GM12801 (cell line): ENCODE measurements around the gene HS3ST3A1.

Experiments used
- CTCF ChIP-seq: IDR thresholded peaks from one replicate; pipeline ENCODE4 v1.5.1; 2011; ENCODE audit warnings: control low read depth; ENCODE audit not compliant: insufficient read length; ENCODE audit errors: extremely low read depth

Gene HS3ST3A1

GRCh38 chr17:13557077-13557476 is 44.7 kb downstream of the HS3ST3A1 start:
- TF ChIP-seq CTCF: no peak

GRCh38 chr17:13554231-13554630 is 47.5 kb downstream of the HS3ST3A1 start:
- TF ChIP-seq CTCF: no peak

- TF ChIP-seq CTCF: no peak
Observed at GRCh38 chr17:13550291-13550690, 51.4 kb downstream of the HS3ST3A1 start.

- TF ChIP-seq CTCF: no peak
Observed at GRCh38 chr17:13546851-13547250, 54.9 kb downstream of the HS3ST3A1 start.

- no peak for TF ChIP-seq CTCF
Observed at GRCh38 chr17:13545941-13546340, 55.8 kb downstream of the HS3ST3A1 start.

GRCh38 chr17:13544765-13545164 is 57.0 kb downstream of the HS3ST3A1 start:
- no peak for TF ChIP-seq CTCF

- TF ChIP-seq CTCF: no peak
Observed at GRCh38 chr17:13544292-13544691, 57.4 kb downstream of the HS3ST3A1 start.

- TF ChIP-seq CTCF: no peak
Observed at GRCh38 chr17:13542636-13543035, 59.1 kb downstream of the HS3ST3A1 start.
